H1 (cell line): Measurements from ENCODE around the gene GRAMD4. TPM values are rescaled to one million over a fixed set of nuclear protein-coding genes. Genes with fewer than 3 reads are reported as not detected.

Source experiments
- CTCF ChIA-PET: fragments of 300-600 bp; sonication (Branson Sonifier 250); formaldehyde crosslinking; loops from one replicate; lab custom pipeline; 2021; ENCODE audit not compliant: partially characterized antibody; lab: Charles Lee
- POLR2A ChIA-PET: fragments of 300-600 bp; sonication (Branson Sonifier 250); formaldehyde crosslinking; loops from one replicate; lab custom pipeline; 2021; ENCODE audit warnings: inconsistent platforms; ENCODE audit not compliant: partially characterized antibody; lab: Charles Lee
- DNase-seq, 2 experiments: peaks; one replicate each; pipeline versions ENCODE4 v3.0.0 to v3.0.0-alpha.2; 2010 to 2022; ENCODE audit warnings: low spot score in 2 of 2, low read depth in 1 of 2, mixed read lengths in 1 of 2
- FAIRE-seq: peaks from 2 replicates; lab custom pipeline; 2011; peaks lifted over from hg19 to GRCh38; lab: Jason Lieb, UNC
- H2AFZ ChIP-seq: 2 replicates; pipeline ENCODE4 v1.8.1; 2012; ENCODE audit warnings: low read length, inconsistent platforms
- H2AK5ac ChIP-seq: 2 replicates; pipeline ENCODE4 v1.6.1; 2013; ENCODE audit warnings: low read depth, low read length
- H2BK120ac ChIP-seq: replicated peaks from 2 replicates; pipeline ENCODE3; 2013; ENCODE audit warnings: low read depth, low read length, inconsistent platforms
- H2BK12ac ChIP-seq: 2 replicates; pipeline ENCODE4 v1.6.1; 2013; ENCODE audit warnings: low read depth, low read length
- H2BK15ac ChIP-seq: 2 replicates; pipeline ENCODE4 v1.6.1; 2013; ENCODE audit warnings: low read length
- H2BK20ac ChIP-seq: 2 replicates; pipeline ENCODE4 v1.6.1; 2013; ENCODE audit warnings: low read length
- H2BK5ac ChIP-seq: 2 replicates; pipeline ENCODE4 v1.6.1; 2013; ENCODE audit warnings: low read depth, low read length
- H3K14ac ChIP-seq: 2 replicates; pipeline ENCODE4 v1.6.1; 2013; ENCODE audit warnings: inconsistent platforms; ENCODE audit not compliant: insufficient read length
- H3K18ac ChIP-seq: 2 replicates; pipeline ENCODE4 v1.6.1; 2013; ENCODE audit warnings: low read length; ENCODE audit errors: extremely low read depth
- H3K23ac ChIP-seq: 2 replicates; pipeline ENCODE4 v1.6.1; 2013; ENCODE audit warnings: inconsistent platforms; ENCODE audit not compliant: insufficient read length
- H3K23me2 ChIP-seq: 2 replicates; pipeline ENCODE4 v1.6.1; 2013; ENCODE audit warnings: low read depth, low read length
- H3K27ac ChIP-seq: 2 replicates; pipeline ENCODE4 v1.6.1; 2011; ENCODE audit warnings: low read depth, low read length, inconsistent platforms
- H3K27me3 ChIP-seq, 4 experiments: replicated peaks in 1 of 4; 1 replicate in 1 of 4; 2 replicates in 3 of 4; pipeline versions ENCODE4 v1.6.1 to v1.8.1; 2011 to 2013; ENCODE audit warnings: low read length in 3 of 4, mild to moderate bottlenecking in 3 of 4, inconsistent platforms in 2 of 4, mixed read lengths in 2 of 4, moderate library complexity in 1 of 4; ENCODE audit not compliant: control insufficient read depth in 3 of 4, insufficient read depth in 3 of 4; ENCODE audit errors: extremely low read depth in 1 of 4
- H3K36me3 ChIP-seq, 4 experiments: 2 replicates each; pipeline versions ENCODE4 v1.6.1 to v1.8.1; 2011 to 2013; ENCODE audit warnings: mild to moderate bottlenecking in 4 of 4, low read length in 3 of 4, moderate library complexity in 2 of 4, control low read depth in 1 of 4, inconsistent platforms in 1 of 4; ENCODE audit not compliant: insufficient read depth in 4 of 4, control insufficient read depth in 2 of 4
- H3K4ac ChIP-seq: replicated peaks from 2 replicates; pipeline ENCODE3; 2013; ENCODE audit warnings: low read length, low read depth, mixed read lengths, inconsistent platforms; ENCODE audit not compliant: insufficient read length
- H3K4me1 ChIP-seq, 4 experiments: replicated peaks in 1 of 4; 1 replicate in 1 of 4; 2 replicates in 3 of 4; pipeline versions ENCODE4 v1.6.1 to v1.8.1; 2011 to 2013; ENCODE audit warnings: low read length in 3 of 4, inconsistent platforms in 2 of 4, mixed read lengths in 1 of 4; ENCODE audit not compliant: insufficient read depth in 4 of 4, control insufficient read depth in 3 of 4
- H3K4me2 ChIP-seq, 2 experiments: 2 replicates each; pipeline versions ENCODE4 v1.6.1 to v1.8.1; 2011 to 2013; ENCODE audit warnings: low read depth in 2 of 2, low read length in 2 of 2, control low read depth in 1 of 2, inconsistent platforms in 1 of 2, mild to moderate bottlenecking in 1 of 2; ENCODE audit not compliant: insufficient read depth in 1 of 2
- H3K4me3 ChIP-seq, 4 experiments: fragments of 200-600, 300-600 bp in 1 of 4; sonication (generic), shearing (Covaris generic), sonication (Bioruptor Twin) in 1 of 4; 2 replicates each; pipeline versions ENCODE4 v1.5.1 to v1.8.1; 2011 to 2016; ENCODE audit warnings: low read length in 4 of 4, low read depth in 3 of 4, control low read depth in 2 of 4, inconsistent platforms in 2 of 4, mild to moderate bottlenecking in 2 of 4, mixed read lengths in 1 of 4, moderate library complexity in 1 of 4; ENCODE audit not compliant: insufficient read depth in 2 of 4; ENCODE audit errors: extremely low read depth in 1 of 4
- H3K56ac ChIP-seq: replicated peaks from 2 replicates; pipeline ENCODE3; 2013; ENCODE audit warnings: low read depth, mild to moderate bottlenecking, mixed read lengths, low read length, inconsistent platforms; ENCODE audit not compliant: insufficient read length
- H3K79me1 ChIP-seq: 2 replicates; pipeline ENCODE4 v1.6.1; 2013; ENCODE audit warnings: low read depth, low read length, control low read depth
- H3K79me2 ChIP-seq, 2 experiments: 2 replicates each; pipeline versions ENCODE4 v1.6.1 to v1.8.1; 2012 to 2013; ENCODE audit warnings: low read length in 2 of 2, mild to moderate bottlenecking in 2 of 2, inconsistent platforms in 1 of 2; ENCODE audit not compliant: insufficient read depth in 2 of 2, control insufficient read depth in 1 of 2
- H3K9ac ChIP-seq, 4 experiments: replicated peaks in 1 of 4; 1 replicate in 1 of 4; 2 replicates in 3 of 4; pipeline versions ENCODE4 v1.6.1 to v1.8.1; 2011 to 2013; ENCODE audit warnings: low read depth in 3 of 4, low read length in 3 of 4, control low read depth in 2 of 4, mild to moderate bottlenecking in 2 of 4, moderate library complexity in 2 of 4, inconsistent platforms in 1 of 4; ENCODE audit errors: extremely low read depth in 1 of 4
- H3K9me3 ChIP-seq, 2 experiments: 2 replicates each; pipeline versions ENCODE4 v1.6.1 to v1.8.1; 2012 to 2013; ENCODE audit warnings: mild to moderate bottlenecking in 2 of 2, moderate library complexity in 2 of 2, control low read depth in 1 of 2, inconsistent platforms in 1 of 2, low read depth in 1 of 2, low read length in 1 of 2, mixed read lengths in 1 of 2; ENCODE audit not compliant: insufficient read depth in 2 of 2
- H4K20me1 ChIP-seq, 2 experiments: replicated peaks in 1 of 2; 2 replicates each; pipeline versions ENCODE3 to v1.8.1; 2011 to 2013; ENCODE audit warnings: inconsistent platforms in 2 of 2, low read length in 2 of 2, mild to moderate bottlenecking in 1 of 2; ENCODE audit not compliant: insufficient read depth in 2 of 2, control insufficient read depth in 1 of 2
- H4K5ac ChIP-seq: 2 replicates; pipeline ENCODE4 v1.6.1; 2013; ENCODE audit warnings: low read length, low read depth, mixed read lengths, inconsistent platforms; ENCODE audit not compliant: insufficient read length
- H4K8ac ChIP-seq: 2 replicates; pipeline ENCODE4 v1.8.0; 2013; ENCODE audit warnings: mild to moderate bottlenecking, moderate library complexity, low read length, inconsistent platforms; ENCODE audit not compliant: insufficient read depth; ENCODE audit errors: extremely low read depth
- H4K91ac ChIP-seq: replicated peaks from 2 replicates; pipeline ENCODE3; 2013; ENCODE audit warnings: low read length, mixed read lengths, inconsistent platforms; ENCODE audit not compliant: insufficient read length
- BCL11A ChIP-seq, 2 experiments: IDR thresholded peaks; one replicate each; pipeline ENCODE4 v1.6.1; 2011; ENCODE audit warnings: low read depth in 2 of 2, low read length in 2 of 2, mild to moderate bottlenecking in 2 of 2
- CHD1 ChIP-seq: IDR thresholded peaks from 2 replicates; pipeline ENCODE4 v1.6.1; 2012; ENCODE audit warnings: low read depth, low read length, improper control_type of control experiment
- CTCF ChIP-seq, 3 experiments: IDR thresholded peaks; 1 replicate in 2 of 3; 2 replicates in 1 of 3; pipeline versions ENCODE4 v1.5.1 to v1.6.1; 2011; ENCODE audit warnings: low read length in 3 of 3, mild to moderate bottlenecking in 3 of 3, inconsistent platforms in 2 of 3, low read depth in 1 of 3, moderate library complexity in 1 of 3; ENCODE audit not compliant: insufficient read depth in 1 of 3; ENCODE audit errors: control extremely low read depth in 1 of 3
- E2F6 ChIP-seq: IDR thresholded peaks from 2 replicates; pipeline ENCODE4 v1.6.1; 2012; ENCODE audit warnings: inconsistent platforms
- HDAC2 ChIP-seq, 2 experiments: fragments of 300-600 bp in 1 of 2; sonication (generic) in 1 of 2; IDR thresholded peaks; 2 replicates each; pipeline ENCODE4 v1.6.1; 2011 to 2012; ENCODE audit warnings: low read depth in 2 of 2, low read length in 2 of 2, mild to moderate bottlenecking in 2 of 2, moderate library complexity in 2 of 2, borderline replicate concordance in 1 of 2, inconsistent platforms in 1 of 2
- KDM1A ChIP-seq: fragments of 200-600, 300-600 bp; sonication (generic); IDR thresholded peaks from 2 replicates; pipeline ENCODE4 v1.7.1; 2016; ENCODE audit warnings: mild to moderate bottlenecking, low read length, borderline replicate concordance
- RFX5 ChIP-seq: IDR thresholded peaks from 2 replicates; pipeline ENCODE4 v1.6.1; 2011; ENCODE audit warnings: low read depth, low read length, improper control_type of control experiment, borderline replicate concordance
- RXRA ChIP-seq: IDR thresholded peaks from 2 replicates; pipeline ENCODE4 v1.6.1; 2011; ENCODE audit warnings: low read depth, mild to moderate bottlenecking, low read length, moderate library complexity; ENCODE audit not compliant: insufficient read depth
- SP4 ChIP-seq: IDR thresholded peaks from 2 replicates; pipeline ENCODE4 v1.6.1; 2012; ENCODE audit warnings: low read length, inconsistent platforms
- TBP ChIP-seq: IDR thresholded peaks from 2 replicates; pipeline ENCODE4 v1.6.1; 2011; ENCODE audit warnings: low read depth, low read length, improper control_type of control experiment
- YY1 ChIP-seq: IDR thresholded peaks from 2 replicates; pipeline ENCODE4 v1.6.1; 2011; ENCODE audit warnings: low read depth, mild to moderate bottlenecking, low read length
- WGBS, 2 experiments: shearing (Covaris generic) in 1 of 2; methylation state at CpG; one replicate each; pipeline versions ENCODE4 v1.1.6 to v1.1.7; 2013 to 2015; ENCODE audit warnings: low lambda C conversion rate in 2 of 2, mixed read lengths in 2 of 2, inconsistent platforms in 1 of 2, low coverage in 1 of 2, missing lambda C conversion rate in 1 of 2; ENCODE audit not compliant: insufficient replicate concordance in 2 of 2, insufficient coverage in 1 of 2, insufficient read length in 1 of 2; ENCODE audit errors: extremely low coverage in 1 of 2, missing lambda C conversion rate in 1 of 2; 5-methylcytosine and 5-hydroxymethylcytosine counted together
- polyA plus RNA-seq, 7 experiments: library from polyadenylated mRNA; depleted of rRNA in 3 of 7; stranded (reverse) in 5 of 7; unstranded in 2 of 7; fragments of >200 nt in 5 of 7; fragments of 200-250 nt in 2 of 7; gene quantifications; 1 replicate in 5 of 7; 2 replicates in 1 of 7; 4 replicates in 1 of 7; pipeline versions ENCODE4 v1.2.1 to v1.2.3, GENCODE V29; 2011 to 2013; ENCODE audit warnings: missing spikeins in 2 of 7, mixed read lengths in 2 of 7
- total RNA-seq: library from RNA; stranded (reverse); fragmentation: NEBNext Ultra II Directional; extraction: Animal tissue kit (Norgen Biotek cat#: 25700); gene quantifications from 2 replicates; pipeline ENCODE4 v1.2.1, GENCODE V29; 2021

The GRAMD4 gene
- total and polyA plus RNA-seq, 2 of the 8 experiments (the other 6 are each of a cell fraction or from before 2014, with no cell fraction given) = 7.9 to 25.6 TPM

- H4K8ac ChIP-seq = no peak overlapping the region
- H3K9me3 ChIP-seq = no peaks in the 10 kb centered on the region
- H2BK5ac ChIP-seq = no peak overlapping the region
- ChIA-PET POLR2A (interaction anchor here (0.9 to 1.0 kb wide), 2 partner anchors 9 to 10 kb away, joined by 3 read pairs; no protein-coding TSS in a partner anchor), CTCF (interaction anchor here (1.2 to 2.7 kb wide), 8 partner anchors 9 to 205 kb away, joined by 3 to 15 read pairs (median 5); no protein-coding TSS in a partner anchor)
- no peaks in the 10 kb centered on the region for H3K36me3 ChIP-seq
- H3K18ac ChIP-seq = no peak overlapping the region
- DNase-seq = no peak
- WGBS, 2 experiments = 89% methylated on average over 7 of the region's 7 CpGs; no CpG with 5 or more reads in 1 of the 2 experiments
- H2BK120ac ChIP-seq = no peak overlapping the region
- H3K4me2 ChIP-seq = no peak overlapping the region
- peaks cover 0 to 4% of the 10 kb centered on the region in 2 experiments for H4K20me1 ChIP-seq
- no peak overlapping the region for H3K14ac ChIP-seq
- no peak overlapping the region for H3K27ac ChIP-seq
- H2BK20ac ChIP-seq = no peak overlapping the region
- H3K79me1 ChIP-seq = peaks cover 2% of the 10 kb centered on the region; the same call in 1 of the 2 replicates
- H4K5ac ChIP-seq = no peak overlapping the region
- no peak for FAIRE-seq
- no peak overlapping the region for H2AFZ ChIP-seq
- no peak overlapping the region for H2AK5ac ChIP-seq
- no peak overlapping the region for H3K23ac ChIP-seq
- no peak overlapping the region for H3K4me3 ChIP-seq
- H2BK15ac ChIP-seq = no peak overlapping the region
- no peak overlapping the region for H4K91ac ChIP-seq
- H3K9ac ChIP-seq = no peak overlapping the region
- H3K4ac ChIP-seq = no peak overlapping the region
- H2BK12ac ChIP-seq = no peak overlapping the region
- H3K56ac ChIP-seq = no peak overlapping the region
- H3K4me1 ChIP-seq = peaks cover 0 to 4% (median 3%) of the 10 kb centered on the region in 4 experiments; a peak in 3 of 7 replicates
- H3K27me3 ChIP-seq = no peaks in the 10 kb centered on the region
- H3K23me2 ChIP-seq = no peaks in the 10 kb centered on the region
- no peaks in the 10 kb centered on the region for H3K79me2 ChIP-seq
- TF ChIP-seq TBP (no peak), E2F6 (no peak), HDAC2 (IDR thresholded peaks at IDR 0.05; ENCODE audit: borderline replicate concordance in 1 of 2, low read depth in 2 of 2, low read length in 2 of 2) (no peak), RXRA (no peak), SP4 (no peak), CHD1 (no peak), BCL11A (IDR thresholded peaks at IDR 0.05; ENCODE audit: low read depth in 2 of 2, low read length in 2 of 2) (no peak), RFX5 (no peak), CTCF (IDR thresholded peaks at IDR 0.05; ENCODE audit: control extremely low read depth in 1 of 3, insufficient read depth in 1 of 3, low read depth in 1 of 3, low read length in 3 of 3) (no peak), KDM1A (no peak), YY1 (no peak)
These were observed 22.0 kb upstream of the GRAMD4 start for GRCh38 chr22:46598224-46598623.
